Retina (tissue), 1 donor: ENCODE measurements around the gene DGKD.
A peak's percentile ranks its signal among the peaks of the same experiment; 100 is the strongest.

Source experiments
- DNase-seq: peaks from one replicate; pipeline ENCODE4 v3.0.0-alpha.2; 2016

The DGKD gene

GRCh38 chr2:233481368-233482142 lies 127.3 kb downstream of the DGKD start:
- DNase-seq: peak; percentile 38

GRCh38 chr2:233482616-233483015 lies 128.3 kb downstream of the DGKD start:
- DNase-seq: no peak

- DNase-seq: no peak
Measured at GRCh38 chr2:233485726-233486125, 131.4 kb downstream of the DGKD start.

- DNase-seq: no peak
Measured at GRCh38 chr2:233486357-233486756, 132.1 kb downstream of the DGKD start.

GRCh38 chr2:233486778-233487552 lies 132.7 kb downstream of the DGKD start:
- DNase-seq: no peak

DNA sequence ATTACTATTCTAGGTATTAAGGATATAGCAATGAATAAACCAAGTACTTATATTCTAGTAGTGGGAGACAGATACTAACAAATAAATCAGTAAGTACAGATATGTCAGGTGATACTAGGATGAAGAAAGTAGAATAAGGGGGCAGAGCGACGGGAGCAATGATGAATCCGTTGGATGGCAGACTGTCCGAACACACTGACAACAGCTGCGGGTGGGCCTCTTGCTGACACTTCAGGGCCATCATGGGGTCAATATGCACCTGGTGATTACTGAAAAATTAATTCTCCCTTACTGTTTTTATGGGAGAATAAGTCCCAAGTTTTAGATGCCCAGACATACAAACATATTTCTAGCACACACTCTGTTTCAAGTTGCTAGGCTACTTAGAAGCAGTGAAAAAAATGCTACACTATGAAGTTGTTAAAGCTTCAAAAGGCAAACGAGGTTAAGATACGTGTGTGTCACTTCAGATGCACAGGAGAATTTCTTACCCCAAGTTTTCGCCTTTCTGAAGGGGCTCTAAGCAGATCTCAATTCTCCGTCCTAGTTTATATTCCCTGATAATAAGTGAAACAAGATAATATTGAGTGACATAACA lies 133.6 kb downstream of the DGKD start:
- DNase-seq: no peak

- no peak for DNase-seq
Measured at GRCh38 chr2:233489143-233489542, 134.8 kb downstream of the DGKD start.

GRCh38 chr2:233489666-233490065 lies 135.4 kb downstream of the DGKD start:
- DNase-seq: no peak

GRCh38 chr2:233490831-233491230 lies 136.5 kb downstream of the DGKD start:
- no peak for DNase-seq

- DNase-seq: no peak
Measured at GRCh38 chr2:233491326-233491725, 137.0 kb downstream of the DGKD start.

DNA sequence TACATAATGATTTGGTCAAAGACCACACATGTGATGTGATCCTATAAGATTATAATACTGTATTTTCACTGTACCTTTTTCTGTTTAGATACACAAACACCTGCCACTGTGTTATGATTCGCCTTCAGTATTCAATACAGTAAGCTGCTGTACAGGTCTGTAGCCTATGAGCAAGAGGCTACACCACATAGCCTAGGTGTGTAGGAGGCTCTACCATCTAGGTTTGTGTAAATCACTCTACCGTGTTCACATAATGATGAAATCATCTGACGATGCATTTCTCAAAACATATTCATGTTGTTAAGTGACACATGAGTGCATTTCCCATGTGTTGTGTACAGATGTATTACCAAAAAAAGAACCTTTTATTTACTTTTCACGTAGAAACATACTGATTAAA lies 137.8 kb downstream of the DGKD start:
- no peak for DNase-seq

GRCh38 chr2:233492751-233493150 lies 138.5 kb downstream of the DGKD start:
- no peak for DNase-seq

- no peak for DNase-seq
Measured at GRCh38 chr2:233495503-233496496, 141.5 kb downstream of the DGKD start.

DNA sequence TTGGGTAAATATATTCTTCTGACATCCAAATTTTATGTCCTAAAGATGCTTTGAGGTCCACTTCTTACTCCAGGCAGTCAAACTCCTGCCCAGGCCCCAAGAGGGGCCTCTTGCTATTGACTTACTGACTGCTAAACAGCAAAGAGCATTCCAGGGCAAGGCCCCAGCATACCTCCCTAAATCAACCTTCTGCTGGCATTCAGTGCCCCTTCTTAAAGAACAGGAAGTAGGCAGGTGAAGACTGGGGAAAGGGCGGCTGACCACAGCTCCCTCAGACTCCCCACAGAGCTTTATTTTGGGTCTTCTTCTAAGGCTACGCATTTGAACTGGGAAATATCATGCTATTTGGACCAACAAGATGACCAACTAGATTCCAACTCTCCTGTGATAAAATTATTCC lies 143.4 kb downstream of the DGKD start:
- no peak for DNase-seq

DNA sequence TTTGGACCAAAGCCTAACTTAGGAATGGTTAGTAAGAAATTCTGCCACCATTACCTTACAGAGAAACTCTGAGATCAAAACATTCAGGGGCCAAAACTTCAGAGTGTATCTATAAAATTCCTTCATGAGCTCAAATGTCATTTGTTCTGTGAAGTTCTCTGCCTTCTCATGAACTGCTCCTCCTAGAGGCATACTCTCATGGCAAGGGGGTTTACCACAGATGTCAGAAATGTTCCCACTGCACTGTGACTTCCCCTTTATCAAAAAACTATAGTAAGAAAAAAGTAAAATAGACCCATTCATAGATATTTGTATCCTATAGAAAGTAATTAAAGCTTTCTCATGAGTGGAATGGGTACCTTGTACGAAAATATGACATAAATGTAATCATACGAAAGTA lies 143.8 kb downstream of the DGKD start:
- no peak for DNase-seq

GRCh38 chr2:233499928-233500327 lies 145.6 kb downstream of the DGKD start:
- no peak for DNase-seq

GRCh38 chr2:233501198-233502076 lies 147.1 kb downstream of the DGKD start:
- DNase-seq: no peak

DNA sequence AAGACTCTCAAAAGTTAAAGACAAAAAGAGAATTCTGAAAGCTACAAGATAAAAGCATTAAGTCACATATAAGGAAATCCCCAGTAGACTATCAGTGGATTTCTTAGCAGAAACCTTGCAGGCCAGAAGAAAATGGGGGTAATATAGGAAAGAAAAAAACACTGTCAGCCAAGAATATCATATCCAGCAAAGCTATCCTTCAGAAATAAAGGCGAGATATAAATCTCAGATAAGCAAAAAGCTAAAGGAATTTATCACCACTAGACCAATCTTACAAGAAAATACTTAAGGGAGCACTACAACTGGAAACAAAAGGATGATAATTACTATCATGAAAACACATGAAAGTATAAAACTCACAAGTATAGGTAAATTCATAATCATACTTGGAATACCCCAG lies 149.2 kb downstream of the DGKD start:
- no peak for DNase-seq

GRCh38 chr2:233503947-233504637 lies 149.8 kb downstream of the DGKD start:
- no peak for DNase-seq

- no peak for DNase-seq
Measured at GRCh38 chr2:233513953-233514655, 159.8 kb downstream of the DGKD start.
